ENCODE data around the gene MARCKSL1.
"Not testable (repeated sequence)": the region's sequence is repeated elsewhere in the genome, so short reads cannot be mapped to it uniquely, and the experiment has no call there.

- not testable (repeated sequence) for TF ChIP-seq CTCF (IDR thresholded peaks at IDR 0.05; ENCODE audit: low read depth, low read length); POLR2A (IDR thresholded peaks at IDR 0.05; ENCODE audit: extremely low read depth, insufficient read length)
Measured at GRCh38 chr1:32284777-32285176, 51.3 kb downstream of the MARCKSL1 start.
